Fibroblast of pulmonary artery (primary cell): Measurements from ENCODE around the gene FCRL4.

Experiments
- DNase-seq: peaks from one replicate; pipeline ENCODE4 v3.0.0-alpha.2; 2010; ENCODE audit warnings: low read depth
- H3K4me3 ChIP-seq: replicated peaks from 2 replicates; pipeline ENCODE4 v1.5.1; 2011; ENCODE audit warnings: low read depth, mild to moderate bottlenecking, control low read depth, low read length, moderate library complexity
- CTCF ChIP-seq: IDR thresholded peaks from 2 replicates; pipeline ENCODE4 v1.5.1; 2011; ENCODE audit warnings: mild to moderate bottlenecking, control low read depth, low read length, inconsistent platforms; ENCODE audit errors: missing control alignments

FCRL4 gene

GRCh38 chr1:157622471-157622870 is 24.6 kb upstream of the FCRL4 start:
- no peak for TF ChIP-seq CTCF
- no peak for DNase-seq
- no peak overlapping the region for H3K4me3 ChIP-seq

GRCh38 chr1:157618190-157618589 is 20.3 kb upstream of the FCRL4 start:
- H3K4me3 ChIP-seq: no peak overlapping the region
- TF ChIP-seq CTCF: no peak
- DNase-seq: no peak

GRCh38 chr1:157600236-157600635 is 2.4 kb upstream of the FCRL4 start:
- TF ChIP-seq CTCF: no peak
- H3K4me3 ChIP-seq: no peak overlapping the region
- no peak for DNase-seq

GRCh38 chr1:157596384-157596783 is 1.5 kb downstream of the FCRL4 start:
- no peak for TF ChIP-seq CTCF

GRCh38 chr1:157595356-157595755 is 2.5 kb downstream of the FCRL4 start:
- no peak for TF ChIP-seq CTCF
- no peak overlapping the region for H3K4me3 ChIP-seq
- DNase-seq: no peak

More at GRCh38 chr1:157596384-157596783, 1.5 kb downstream of the FCRL4 start:
- no peak for DNase-seq
- H3K4me3 ChIP-seq: no peak overlapping the region

- H3K4me3 ChIP-seq: no peak overlapping the region
Measured at GRCh38 chr1:157585984-157586383, 11.9 kb downstream of the FCRL4 start.

More at GRCh38 chr1:157585984-157586383, 11.9 kb downstream of the FCRL4 start:
- TF ChIP-seq CTCF: no peak
- no peak for DNase-seq
